Ovary (tissue), 9 donors: ENCODE data around the gene GRIA4. TPM values are rescaled to one million over a fixed set of nuclear protein-coding genes. Genes with fewer than 3 reads are reported as not detected.

Experiments
- DNase-seq, 5 donors: peaks; one replicate each; pipeline ENCODE4 v3.0.0-alpha.2; 2019 to 2020
- H3K27ac ChIP-seq, 2 donors: fragments of 200-600 bp; one replicate each; pipeline versions ENCODE4 v1.5.1 to v1.8.0; 2019 to 2022
- H3K27me3 ChIP-seq: fragments of 200-600 bp; one replicate; pipeline ENCODE4 v1.8.0; 2022
- H3K36me3 ChIP-seq: fragments of 200-600 bp; sonication (generic); one replicate; pipeline ENCODE4 v1.5.1; 2019
- H3K4me1 ChIP-seq: one replicate; pipeline ENCODE4 v1.8.1; 2013; ENCODE audit warnings: mild to moderate bottlenecking, moderate library complexity; ENCODE audit not compliant: insufficient read depth
- H3K4me3 ChIP-seq: fragments of 200-600 bp; sonication (generic); one replicate; pipeline ENCODE4 v1.5.1; 2017
- H3K9me3 ChIP-seq, 2 donors: fragments of 200-600 bp in 1 of 2; sonication (generic) in 1 of 2; one replicate each; pipeline versions ENCODE4 v1.5.1 to v1.8.1; 2013 to 2019; ENCODE audit warnings: mild to moderate bottlenecking in 1 of 2, moderate library complexity in 1 of 2
- CTCF ChIP-seq, 3 donors: fragments of 450-650 bp in 2 of 3; fragments of 200-600 bp in 1 of 3; IDR thresholded peaks; one replicate each; pipeline versions ENCODE4 v1.5.1 to v1.8.0; 2016 to 2022; ENCODE audit warnings: antibody characterized with exemption in 3 of 3, mild to moderate bottlenecking in 1 of 3
- EP300 ChIP-seq: sonication (generic); formaldehyde crosslinking; IDR thresholded peaks from one replicate; pipeline ENCODE4 v1.6.1; 2017; ENCODE audit warnings: antibody characterized with exemption
- POLR2A ChIP-seq: fragments of 450-650 bp; IDR thresholded peaks from one replicate; pipeline ENCODE4 v1.6.1; 2017; ENCODE audit warnings: antibody characterized with exemption, mild to moderate bottlenecking, moderate library complexity
- WGBS, 3 donors: extraction: QIAGEN DNeasy Blood & Tissue Kit in 1 of 3; methylation state at CpG; one replicate each; pipeline versions ENCODE4 v1.1.5 to v1.1.7; 2013 to 2017; 5-methylcytosine and 5-hydroxymethylcytosine counted together
- intact Hi-C, 4 donors: fragments of 100-400 bp; cut with DNase I; formaldehyde crosslinking; loops; one replicate each; pipeline versions ENCODE4 v1.11.0 to v1.15.1; 2022 to 2023
- polyA plus RNA-seq, 2 donors: library from polyadenylated mRNA; stranded (reverse); fragments of 200-250 nt in 1 of 2; fragments of 350-450 nt in 1 of 2; fragmentation: Illumina TruSeq in 1 of 2; extraction: RNeasy Lipid Tissue Mini Kit (QIAGEN cat#74804) in 1 of 2; gene quantifications; one replicate each; pipeline ENCODE4 v1.2.3, GENCODE V29; 2013 to 2014
- total RNA-seq, 7 donors: library from RNA; depleted of rRNA in 2 of 7; stranded (reverse); fragments of >200 nt in 2 of 7; fragmentation: NEBNext Ultra II Directional in 3 of 7; extraction: Animal tissue kit (Norgen Biotek cat#: 25700) in 3 of 7; gene quantifications; one replicate each; pipeline versions ENCODE4 v1.1.0 to v1.2.4, GENCODE V29; 2016 to 2023
- donor health status: DM: no; HTN: no; CAD: no; lungs with moderate emphysema.
- donor health status: DM: no; HTN: no; CAD: no.
- donor health status: Bipolar disorder and iron deficiency.
- donor health status: DM: yes; HTN: yes; CAD: no.
- donor health status: DM: no; HTN: no; CAD: no.
- donor health status: DM: yes; HTN: yes; CAD: no.

Gene GRIA4
- total and polyA plus RNA-seq, 9 donors, result 0.07 to 1.1 (median 0.26) TPM; not detected in 3

DNA sequence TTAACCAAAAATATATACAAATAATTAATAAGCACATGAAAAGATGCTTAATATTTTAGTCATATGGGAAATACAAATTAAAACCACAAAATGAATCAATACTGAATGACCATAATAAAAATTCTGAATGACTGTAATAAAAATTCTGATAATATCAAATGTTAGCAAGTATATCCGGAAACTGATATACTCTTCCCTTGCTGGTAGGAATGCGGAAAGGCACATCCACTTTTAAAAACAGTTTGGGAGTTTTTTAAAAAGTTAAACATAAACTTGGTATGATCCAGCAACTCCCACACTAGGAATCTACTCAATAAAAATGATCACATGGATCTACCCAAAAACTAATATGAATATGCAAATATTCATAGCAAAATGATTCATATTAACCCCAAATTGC is 30.8 kb upstream of the GRIA4 start:
- Histone ChIP-seq H3K27ac (no peak overlapping the region), H3K9me3 (no peaks in the 10 kb centered on the region), H3K36me3 (no peaks in the 10 kb centered on the region), H3K4me3 (no peak overlapping the region), H3K27me3 (peaks cover 3% of the 10 kb centered on the region), H3K4me1 (no peaks in the 10 kb centered on the region)
- intact Hi-C loops, result no loop called here
- no peak for DNase-seq
- 73 to 84% (median 83%) methylated on average over 2 of the region's 2 CpGs for WGBS, 3 donors
- no peak for TF ChIP-seq POLR2A
- no peak for TF ChIP-seq CTCF (IDR thresholded peaks at IDR 0.05)
- no peak for TF ChIP-seq EP300

GRCh38 chr11:105582497-105582896 is 27.4 kb upstream of the GRIA4 start:
- TF ChIP-seq EP300 (no peak), CTCF (IDR thresholded peaks at IDR 0.05) (no peak), POLR2A (no peak)
- peaks cover 3% of the 10 kb centered on the region for H3K27me3 ChIP-seq
- H3K9me3 ChIP-seq, result no peaks in the 10 kb centered on the region
- H3K27ac ChIP-seq, result no peak overlapping the region
- H3K4me3 ChIP-seq, result no peak overlapping the region
- intact Hi-C loops, result no loop called here
- H3K36me3 ChIP-seq, result no peaks in the 10 kb centered on the region
- DNase-seq, result no peak
- WGBS, 3 donors, result 77 to 83% (median 80%) methylated on average over 4 of the region's 4 CpGs
- no peaks in the 10 kb centered on the region for H3K4me1 ChIP-seq

DNA sequence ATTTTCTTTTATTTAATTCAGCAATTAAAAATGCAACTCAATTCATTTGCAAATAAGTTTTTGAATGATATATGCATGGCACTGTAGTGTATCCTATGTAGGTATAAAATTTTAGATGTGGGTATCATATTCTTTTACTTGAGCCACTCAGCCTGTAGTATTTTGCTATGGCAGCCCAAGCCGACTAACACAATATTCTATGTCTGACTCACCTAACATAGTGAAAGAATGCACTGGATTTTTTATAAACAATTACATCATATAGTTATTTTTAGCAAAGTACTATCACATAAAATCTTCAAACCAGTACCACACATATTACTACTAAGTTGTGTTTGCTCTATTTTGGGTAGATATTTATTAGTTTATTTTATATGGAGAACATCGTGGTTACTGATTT is 21.9 kb upstream of the GRIA4 start:
- intact Hi-C loops, result no loop called here
- Histone ChIP-seq H3K9me3 (no peaks in the 10 kb centered on the region), H3K4me3 (no peak overlapping the region), H3K27ac (no peak overlapping the region), H3K4me1 (no peaks in the 10 kb centered on the region), H3K36me3 (no peaks in the 10 kb centered on the region), H3K27me3 (no peaks in the 10 kb centered on the region)
- WGBS, 3 donors, result 67 to 80% (median 76%) methylated on average over 2 of the region's 2 CpGs
- no peak for DNase-seq
- TF ChIP-seq EP300, result no peak

DNA sequence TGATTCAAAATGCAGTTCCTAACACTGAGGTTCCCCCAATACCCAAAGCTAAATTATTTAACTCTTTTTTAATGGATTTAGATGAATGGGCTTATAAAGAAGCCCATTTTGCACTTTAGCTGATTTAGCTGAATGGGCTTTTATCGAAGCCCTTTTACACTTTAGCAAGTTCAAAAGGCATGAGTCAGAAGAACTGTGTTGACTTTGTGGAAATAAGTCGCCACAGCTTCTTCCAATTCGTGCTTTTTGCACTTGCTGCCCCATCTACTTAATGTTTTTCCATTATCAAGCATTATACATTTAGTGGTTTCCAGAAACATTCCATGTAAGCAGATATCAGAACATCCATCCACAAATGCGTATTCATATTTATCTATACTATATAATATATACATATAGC is 20.5 kb upstream of the GRIA4 start:
- TF ChIP-seq EP300 (no peak), CTCF (IDR thresholded peaks at IDR 0.05) (no peak), POLR2A (no peak)
- H3K9me3 ChIP-seq, result no peaks in the 10 kb centered on the region
- WGBS, 3 donors, result 86 to 88% (median 87%) methylated on average over 4 of the region's 4 CpGs
- intact Hi-C loops, result no loop called here
- no peak overlapping the region for H3K27ac ChIP-seq
- H3K27me3 ChIP-seq, result no peaks in the 10 kb centered on the region
- H3K4me1 ChIP-seq, result no peaks in the 10 kb centered on the region
- H3K4me3 ChIP-seq, result no peak overlapping the region
- no peak for DNase-seq
- no peaks in the 10 kb centered on the region for H3K36me3 ChIP-seq

- Histone ChIP-seq H3K27me3 (no peaks in the 10 kb centered on the region), H3K4me1 (no peaks in the 10 kb centered on the region), H3K27ac (no peak overlapping the region), H3K36me3 (no peaks in the 10 kb centered on the region), H3K4me3 (no peak overlapping the region), H3K9me3 (no peaks in the 10 kb centered on the region)
- intact Hi-C loops, result no loop called here
- no peak for TF ChIP-seq EP300
- TF ChIP-seq CTCF (IDR thresholded peaks at IDR 0.05), result no peak
- TF ChIP-seq POLR2A, result no peak
- DNase-seq, result no peak
- WGBS, 3 donors, result 51 to 70% (median 59%) methylated on average over 5 of the region's 5 CpGs
These were observed 17.8 kb upstream of the GRIA4 start for GRCh38 chr11:105592035-105592434.
